ENCODE results near the gene ACVR1C. TPM values are rescaled to one million over a fixed set of nuclear protein-coding genes. Genes with fewer than 3 reads are reported as not detected.

Gene ACVR1C
- total RNA-seq, 1 donor from 2014 or later: 0.17 TPM

DNA sequence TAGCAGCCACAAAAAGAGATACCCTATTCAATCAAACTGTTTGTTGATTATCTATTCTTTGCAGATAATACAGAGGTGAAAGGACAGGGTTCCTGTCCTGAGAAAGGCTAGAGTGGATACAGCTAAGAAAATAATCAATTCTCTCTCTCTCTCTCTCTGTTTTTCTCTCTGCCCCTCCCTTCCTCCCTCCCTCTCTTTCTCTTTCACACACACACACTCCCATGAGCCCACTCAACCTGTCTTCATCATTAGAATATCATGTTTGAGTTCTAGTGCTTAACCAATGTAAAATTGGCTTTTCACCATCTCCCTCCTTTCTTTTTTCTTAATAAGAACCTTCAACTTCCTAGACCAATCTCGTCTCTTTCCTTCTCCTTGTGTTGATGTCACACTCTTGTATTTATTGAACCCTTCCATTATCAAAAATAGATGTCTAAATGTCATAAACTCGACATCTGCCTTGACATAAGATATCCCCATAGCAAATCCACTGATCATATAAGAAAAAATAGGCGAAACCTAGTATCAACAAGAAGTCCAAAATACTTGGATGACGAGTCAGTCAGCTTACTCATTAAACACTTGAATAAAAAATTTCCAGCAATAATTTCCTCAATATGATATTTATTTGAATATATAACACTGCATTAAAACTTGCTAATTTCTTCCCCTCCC, 141.9 kb downstream of the ACVR1C start:
- no peak overlapping the region for H3K4me3 Mint-ChIP-seq (ENCODE audit: unreplicated experiment)

GRCh38 chr2:157480182-157480961, 148.3 kb downstream of the ACVR1C start:
- no peak for DNase-seq (ENCODE audit: low spot score)
- Mint-ChIP-seq H3K4me1 (ENCODE audit: low read depth) (peaks cover 8% of the 10 kb centered on the region), H3K27me3 (ENCODE audit: low read depth) (no peaks in the 10 kb centered on the region), H3K27ac (ENCODE audit: unreplicated experiment) (no peak overlapping the region), H3K9me3 (ENCODE audit: low read depth) (peaks cover 3% of the 10 kb centered on the region), H3K4me3 (ENCODE audit: unreplicated experiment) (no peak overlapping the region), H3K36me3 (ENCODE audit: low read depth) (peaks cover 2% of the 10 kb centered on the region)
- TF ChIP-seq, protein P1, sequence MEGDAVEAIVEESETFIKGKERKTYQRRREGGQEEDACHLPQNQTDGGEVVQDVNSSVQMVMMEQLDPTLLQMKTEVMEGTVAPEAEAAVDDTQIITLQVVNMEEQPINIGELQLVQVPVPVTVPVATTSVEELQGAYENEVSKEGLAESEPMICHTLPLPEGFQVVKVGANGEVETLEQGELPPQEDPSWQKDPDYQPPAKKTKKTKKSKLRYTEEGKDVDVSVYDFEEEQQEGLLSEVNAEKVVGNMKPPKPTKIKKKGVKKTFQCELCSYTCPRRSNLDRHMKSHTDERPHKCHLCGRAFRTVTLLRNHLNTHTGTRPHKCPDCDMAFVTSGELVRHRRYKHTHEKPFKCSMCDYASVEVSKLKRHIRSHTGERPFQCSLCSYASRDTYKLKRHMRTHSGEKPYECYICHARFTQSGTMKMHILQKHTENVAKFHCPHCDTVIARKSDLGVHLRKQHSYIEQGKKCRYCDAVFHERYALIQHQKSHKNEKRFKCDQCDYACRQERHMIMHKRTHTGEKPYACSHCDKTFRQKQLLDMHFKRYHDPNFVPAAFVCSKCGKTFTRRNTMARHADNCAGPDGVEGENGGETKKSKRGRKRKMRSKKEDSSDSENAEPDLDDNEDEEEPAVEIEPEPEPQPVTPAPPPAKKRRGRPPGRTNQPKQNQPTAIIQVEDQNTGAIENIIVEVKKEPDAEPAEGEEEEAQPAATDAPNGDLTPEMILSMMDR (IDR thresholded peaks at IDR 0.05): no peak

More for the DNA sequence above, 141.9 kb downstream of the ACVR1C start:
- TF ChIP-seq, protein P1 (IDR thresholded peaks at IDR 0.05): no peak
- Mint-ChIP-seq H3K4me1 (ENCODE audit: low read depth) (peaks cover 33% of the 10 kb centered on the region), H3K27me3 (ENCODE audit: low read depth) (peaks cover 2% of the 10 kb centered on the region), H3K36me3 (ENCODE audit: low read depth) (no peaks in the 10 kb centered on the region), H3K27ac (ENCODE audit: unreplicated experiment) (no peak overlapping the region), H3K9me3 (ENCODE audit: low read depth) (no peaks in the 10 kb centered on the region)
- no peak for DNase-seq (ENCODE audit: low spot score)

- Mint-ChIP-seq H3K36me3 (ENCODE audit: low read depth) (peaks cover 2% of the 10 kb centered on the region), H3K27me3 (ENCODE audit: low read depth) (no peaks in the 10 kb centered on the region), H3K27ac (ENCODE audit: unreplicated experiment) (no peak overlapping the region), H3K4me1 (ENCODE audit: low read depth) (peaks cover 8% of the 10 kb centered on the region), H3K4me3 (ENCODE audit: unreplicated experiment) (no peak overlapping the region), H3K9me3 (ENCODE audit: low read depth) (peaks cover 3% of the 10 kb centered on the region)
- no peak for DNase-seq (ENCODE audit: low spot score)
- TF ChIP-seq, protein P1 (IDR thresholded peaks at IDR 0.05): no peak
These were observed 149.3 kb downstream of the ACVR1C start for GRCh38 chr2:157479081-157480027.

DNA sequence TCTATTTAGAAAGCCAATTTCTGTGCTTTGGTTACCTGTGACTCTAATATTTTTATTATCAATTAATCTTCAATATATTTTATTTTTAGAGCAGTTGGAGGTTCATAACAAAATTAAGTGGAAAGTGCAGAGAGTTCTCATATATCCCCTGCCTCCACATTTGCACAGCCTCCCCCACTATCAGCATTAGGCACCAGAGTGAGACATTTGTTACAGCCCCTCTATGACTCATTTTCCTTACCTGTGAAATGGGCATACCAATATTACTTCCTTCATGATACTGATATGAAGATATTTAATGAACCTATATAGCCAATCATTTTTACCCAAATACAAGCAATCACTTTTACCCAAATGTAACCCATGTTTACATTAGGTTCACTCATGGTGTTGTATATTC, 150.7 kb downstream of the ACVR1C start:
- Mint-ChIP-seq H3K9me3 (ENCODE audit: low read depth) (peaks cover 3% of the 10 kb centered on the region), H3K36me3 (ENCODE audit: low read depth) (peaks cover 2% of the 10 kb centered on the region), H3K27me3 (ENCODE audit: low read depth) (no peaks in the 10 kb centered on the region), H3K27ac (ENCODE audit: unreplicated experiment) (no peak overlapping the region), H3K4me1 (ENCODE audit: low read depth) (peaks cover 8% of the 10 kb centered on the region), H3K4me3 (ENCODE audit: unreplicated experiment) (no peak overlapping the region)
- no peak for DNase-seq (ENCODE audit: low spot score)
- TF ChIP-seq, protein P1 (IDR thresholded peaks at IDR 0.05): no peak
